ENCODE measurements around the gene PUS10.
"Not testable (repeated sequence)": the region's sequence is repeated elsewhere in the genome, so short reads cannot be mapped to it uniquely, and the experiment has no call there.

The PUS10 gene

GRCh38 chr2:60965499-60965785, 52.6 kb downstream of the PUS10 start:
- DNase-seq = no peak

- DNase-seq = no peak
Observed at GRCh38 chr2:60964651-60965498, 53.2 kb downstream of the PUS10 start.

- no peak for DNase-seq
Observed at GRCh38 chr2:60963190-60963589, 54.9 kb downstream of the PUS10 start.

GRCh38 chr2:60962528-60962927, 55.5 kb downstream of the PUS10 start:
- DNase-seq = no peak

- DNase-seq = no peak
Observed at GRCh38 chr2:60961457-60961856, 56.6 kb downstream of the PUS10 start.

GRCh38 chr2:60960706-60961105, 57.3 kb downstream of the PUS10 start:
- DNase-seq = no peak

- no peak for DNase-seq
Observed at GRCh38 chr2:60959501-60959900, 58.6 kb downstream of the PUS10 start.

- DNase-seq = no peak
Observed at GRCh38 chr2:60958800-60959199, 59.3 kb downstream of the PUS10 start.

GRCh38 chr2:60958361-60958760, 59.7 kb downstream of the PUS10 start:
- DNase-seq = no peak

- DNase-seq = no peak
Observed at GRCh38 chr2:60957643-60958042, 60.4 kb downstream of the PUS10 start.

GRCh38 chr2:60957224-60957623, 60.8 kb downstream of the PUS10 start:
- DNase-seq = no peak

- no peak for DNase-seq
Observed at GRCh38 chr2:60954139-60954538, 63.9 kb downstream of the PUS10 start.

GRCh38 chr2:60948926-60949579, 69.0 kb downstream of the PUS10 start:
- DNase-seq = no peak

GRCh38 chr2:60948161-60948560, 69.9 kb downstream of the PUS10 start:
- DNase-seq = no peak

GRCh38 chr2:60947056-60947455, 71.0 kb downstream of the PUS10 start:
- DNase-seq = no peak

GRCh38 chr2:60945341-60945740, 72.7 kb downstream of the PUS10 start:
- no peak for DNase-seq

- no peak for DNase-seq
Observed at GRCh38 chr2:60939622-60940021, 78.4 kb downstream of the PUS10 start.

GRCh38 chr2:60938301-60938700, 79.8 kb downstream of the PUS10 start:
- DNase-seq = no peak

GRCh38 chr2:60936757-60937156, 81.3 kb downstream of the PUS10 start:
- DNase-seq = no peak

- DNase-seq = no peak
Observed at GRCh38 chr2:60934165-60934722, 83.8 kb downstream of the PUS10 start.

GRCh38 chr2:60932954-60933353, 85.1 kb downstream of the PUS10 start:
- DNase-seq = no peak

- DNase-seq = not testable (repeated sequence)
Observed at GRCh38 chr2:60932061-60932460, 86.0 kb downstream of the PUS10 start.

- no peak for DNase-seq
Observed at GRCh38 chr2:60926741-60927552, 91.1 kb downstream of the PUS10 start.

All from T1000 (cell line).